GM23338 (cell line): Measurements from ENCODE around the gene MYO5B. TPM values are rescaled to one million over a fixed set of nuclear protein-coding genes. Genes with fewer than 3 reads are reported as not detected.

Experiments used
- ATAC-seq: fragments of 200-7000 bp; cut with Tn5 transposase; 3 replicates; pipeline ENCODE4 v1.9.1; 2020
- DNase-seq: peaks from one replicate; pipeline ENCODE4 v3.0.0-alpha.2; 2015; ENCODE audit warnings: low spot score
- H2AFZ ChIP-seq: fragments of 200-600 bp; sonication (generic); 2 replicates; pipeline ENCODE4 v1.8.0; 2016; ENCODE audit warnings: antibody characterized with exemption, mild to moderate bottlenecking, moderate library complexity
- H3F3A ChIP-seq: fragments of 200-600 bp; sonication (generic); replicated peaks from 2 replicates; pipeline ENCODE4 v1.8.0; 2017; ENCODE audit warnings: antibody characterized with exemption, mixed run types, low read depth
- H3K27ac ChIP-seq: fragments of 200-600 bp; sonication (generic); 2 replicates; pipeline ENCODE4 v1.6.1; 2016; ENCODE audit warnings: low read depth
- H3K27me3 ChIP-seq: fragments of 200-600 bp; sonication (generic); 2 replicates; pipeline ENCODE4 v1.8.0; 2016; ENCODE audit warnings: mild to moderate bottlenecking, mixed run types, moderate library complexity; ENCODE audit not compliant: insufficient read depth
- H3K36me3 ChIP-seq: fragments of 200-600 bp; sonication (generic); 2 replicates; pipeline ENCODE4 v1.8.0; 2016; ENCODE audit warnings: mild to moderate bottlenecking; ENCODE audit not compliant: insufficient read depth
- H3K4me1 ChIP-seq: fragments of 200-600 bp; sonication (generic); 2 replicates; pipeline ENCODE4 v1.8.0; 2016; ENCODE audit warnings: mild to moderate bottlenecking, moderate library complexity; ENCODE audit not compliant: insufficient read depth
- H3K4me2 ChIP-seq: fragments of 200-600 bp; sonication (generic); 2 replicates; pipeline ENCODE4 v1.7.1; 2017; ENCODE audit warnings: mixed run types
- H3K4me3 ChIP-seq: fragments of 200-600 bp; sonication (generic); 2 replicates; pipeline ENCODE4 v1.6.1; 2016; ENCODE audit warnings: mixed run types
- H3K79me2 ChIP-seq: fragments of 200-600 bp; sonication (generic); replicated peaks from 2 replicates; pipeline ENCODE4 v1.8.0; 2017; ENCODE audit warnings: mild to moderate bottlenecking; ENCODE audit not compliant: insufficient read depth
- H3K9me2 ChIP-seq: fragments of 200-600 bp; sonication (generic); 2 replicates; pipeline ENCODE4 v1.8.0; 2017; ENCODE audit not compliant: insufficient read depth
- H4K20me1 ChIP-seq: fragments of 200-600 bp; sonication (generic); replicated peaks from 2 replicates; pipeline ENCODE4 v1.8.0; 2017; ENCODE audit warnings: mild to moderate bottlenecking; ENCODE audit not compliant: insufficient read depth
- H3K27ac Mint-ChIP-seq: 2 replicates; pipeline ENCODE4 v1.8.0; 2020; ENCODE audit warnings: inconsistent platforms, mild to moderate bottlenecking, moderate library complexity, mixed read lengths
- H3K27me3 Mint-ChIP-seq: 3 replicates; pipeline ENCODE4 v1.8.0; 2022; ENCODE audit warnings: low read depth, mild to moderate bottlenecking, moderate library complexity, mixed read lengths, inconsistent platforms; ENCODE audit not compliant: insufficient read depth, poor library complexity
- H3K36me3 Mint-ChIP-seq: 3 replicates; pipeline ENCODE4 v1.8.0; 2021; ENCODE audit warnings: low read depth, mild to moderate bottlenecking, inconsistent platforms, moderate library complexity, mixed read lengths
- H3K4me1 Mint-ChIP-seq: 3 replicates; pipeline ENCODE4 v1.8.0; 2020; ENCODE audit warnings: mild to moderate bottlenecking, inconsistent platforms, mixed read lengths
- H3K4me3 Mint-ChIP-seq: 3 replicates; pipeline ENCODE4 v1.8.0; 2021; ENCODE audit warnings: moderate library complexity, mild to moderate bottlenecking, inconsistent platforms, mixed read lengths
- H3K9me3 Mint-ChIP-seq: 3 replicates; pipeline ENCODE4 v1.8.0; 2020; ENCODE audit warnings: moderate library complexity, mild to moderate bottlenecking, inconsistent platforms, mixed read lengths
- JUNB ChIP-seq: IDR thresholded peaks from one replicate; pipeline ENCODE4 v1.6.1; 2016; ENCODE audit warnings: antibody characterized with exemption; ENCODE audit not compliant: unreplicated experiment
- ZNF331 ChIP-seq: fragments of 250-450 bp; sonication (Bioruptor Pico); IDR thresholded peaks from 2 replicates; pipeline ENCODE4 v1.5.0; 2020; ENCODE audit warnings: low read depth, mild to moderate bottlenecking, moderate library complexity
- polyA plus RNA-seq: library from polyadenylated mRNA; unstranded; fragments of >200 nt; fragmentation: Nextera tagmentation; extraction: Ambion mirVana; gene quantifications from 2 replicates; pipeline ENCODE4 v1.2.1, GENCODE V29; 2016
- total RNA-seq: library from RNA; depleted of rRNA; stranded (reverse); fragments of >200 nt; shearing (Covaris generic); gene quantifications from 2 replicates; pipeline ENCODE4 v1.2.3, GENCODE V29; 2014
- TF ChIP-seq, protein P1 (sequence below): fragments of 250-450 bp; sonication (Bioruptor Pico); IDR thresholded peaks from 2 replicates; pipeline ENCODE4 v1.5.0; 2020; ENCODE audit warnings: mild to moderate bottlenecking, moderate library complexity
- TF ChIP-seq, protein P2 (sequence below), 2 experiments: fragments of 200-600 bp in 1 of 2; sonication (generic) in 1 of 2; conservative IDR thresholded peaks; 2 replicates each; pipeline versions ENCODE4 v1.5.1 to v1.6.1; 2016 to 2017; ENCODE audit warnings: antibody characterized with exemption in 2 of 2, low read depth in 2 of 2, mild to moderate bottlenecking in 2 of 2, moderate library complexity in 1 of 2

MYO5B gene
- total and polyA plus RNA-seq, 2 experiments from 2014 or later, result 3.2 to 19.1 TPM

DNA sequence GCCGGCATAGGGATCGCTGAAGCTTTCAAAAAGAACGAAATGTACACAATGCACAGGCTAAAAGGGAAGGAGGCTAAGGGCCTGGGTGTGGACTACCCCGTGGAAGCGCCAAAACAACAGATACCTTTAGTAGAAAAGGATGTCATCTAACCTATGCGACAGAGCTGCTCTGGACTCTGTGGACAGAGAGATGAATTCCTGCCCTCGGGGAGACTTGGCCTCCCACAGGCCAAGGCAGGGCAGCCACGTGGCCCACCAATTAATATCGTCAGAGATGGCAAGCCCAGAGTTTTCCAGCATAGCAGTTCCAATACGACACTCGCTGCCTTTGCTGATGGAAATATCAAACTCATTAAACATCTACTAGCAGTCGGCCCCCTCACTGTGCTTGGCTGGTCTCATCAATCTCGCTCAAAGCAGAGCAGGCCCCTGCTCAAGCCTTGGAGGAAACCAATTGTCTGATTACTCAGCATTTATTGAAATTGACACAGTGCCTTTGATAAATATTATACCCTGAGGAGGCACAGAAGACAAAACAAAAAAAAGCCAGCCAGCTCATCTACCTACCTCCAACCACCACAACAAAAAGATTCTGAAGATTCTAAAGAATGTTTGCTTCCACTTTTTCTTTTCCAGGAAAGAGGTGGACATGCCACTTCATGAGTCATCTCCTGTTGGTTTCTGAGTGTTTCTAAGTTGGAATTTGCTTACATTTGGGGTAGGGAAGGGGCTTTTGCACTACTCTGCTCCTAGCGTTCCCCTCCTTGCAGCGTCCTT, 302.6 kb downstream of the MYO5B start:
- Mint-ChIP-seq H3K4me1 (peaks cover 17% of the 10 kb centered on the region), H3K36me3 (no peaks in the 10 kb centered on the region), H3K27ac (no peak overlapping the region), H3K4me3 (no peak overlapping the region), H3K9me3 (no peaks in the 10 kb centered on the region), H3K27me3 (peaks cover 3% of the 10 kb centered on the region)
- H3K27ac ChIP-seq, result no peak overlapping the region
- TF ChIP-seq JUNB, result no peak
- TF ChIP-seq, protein P1, sequence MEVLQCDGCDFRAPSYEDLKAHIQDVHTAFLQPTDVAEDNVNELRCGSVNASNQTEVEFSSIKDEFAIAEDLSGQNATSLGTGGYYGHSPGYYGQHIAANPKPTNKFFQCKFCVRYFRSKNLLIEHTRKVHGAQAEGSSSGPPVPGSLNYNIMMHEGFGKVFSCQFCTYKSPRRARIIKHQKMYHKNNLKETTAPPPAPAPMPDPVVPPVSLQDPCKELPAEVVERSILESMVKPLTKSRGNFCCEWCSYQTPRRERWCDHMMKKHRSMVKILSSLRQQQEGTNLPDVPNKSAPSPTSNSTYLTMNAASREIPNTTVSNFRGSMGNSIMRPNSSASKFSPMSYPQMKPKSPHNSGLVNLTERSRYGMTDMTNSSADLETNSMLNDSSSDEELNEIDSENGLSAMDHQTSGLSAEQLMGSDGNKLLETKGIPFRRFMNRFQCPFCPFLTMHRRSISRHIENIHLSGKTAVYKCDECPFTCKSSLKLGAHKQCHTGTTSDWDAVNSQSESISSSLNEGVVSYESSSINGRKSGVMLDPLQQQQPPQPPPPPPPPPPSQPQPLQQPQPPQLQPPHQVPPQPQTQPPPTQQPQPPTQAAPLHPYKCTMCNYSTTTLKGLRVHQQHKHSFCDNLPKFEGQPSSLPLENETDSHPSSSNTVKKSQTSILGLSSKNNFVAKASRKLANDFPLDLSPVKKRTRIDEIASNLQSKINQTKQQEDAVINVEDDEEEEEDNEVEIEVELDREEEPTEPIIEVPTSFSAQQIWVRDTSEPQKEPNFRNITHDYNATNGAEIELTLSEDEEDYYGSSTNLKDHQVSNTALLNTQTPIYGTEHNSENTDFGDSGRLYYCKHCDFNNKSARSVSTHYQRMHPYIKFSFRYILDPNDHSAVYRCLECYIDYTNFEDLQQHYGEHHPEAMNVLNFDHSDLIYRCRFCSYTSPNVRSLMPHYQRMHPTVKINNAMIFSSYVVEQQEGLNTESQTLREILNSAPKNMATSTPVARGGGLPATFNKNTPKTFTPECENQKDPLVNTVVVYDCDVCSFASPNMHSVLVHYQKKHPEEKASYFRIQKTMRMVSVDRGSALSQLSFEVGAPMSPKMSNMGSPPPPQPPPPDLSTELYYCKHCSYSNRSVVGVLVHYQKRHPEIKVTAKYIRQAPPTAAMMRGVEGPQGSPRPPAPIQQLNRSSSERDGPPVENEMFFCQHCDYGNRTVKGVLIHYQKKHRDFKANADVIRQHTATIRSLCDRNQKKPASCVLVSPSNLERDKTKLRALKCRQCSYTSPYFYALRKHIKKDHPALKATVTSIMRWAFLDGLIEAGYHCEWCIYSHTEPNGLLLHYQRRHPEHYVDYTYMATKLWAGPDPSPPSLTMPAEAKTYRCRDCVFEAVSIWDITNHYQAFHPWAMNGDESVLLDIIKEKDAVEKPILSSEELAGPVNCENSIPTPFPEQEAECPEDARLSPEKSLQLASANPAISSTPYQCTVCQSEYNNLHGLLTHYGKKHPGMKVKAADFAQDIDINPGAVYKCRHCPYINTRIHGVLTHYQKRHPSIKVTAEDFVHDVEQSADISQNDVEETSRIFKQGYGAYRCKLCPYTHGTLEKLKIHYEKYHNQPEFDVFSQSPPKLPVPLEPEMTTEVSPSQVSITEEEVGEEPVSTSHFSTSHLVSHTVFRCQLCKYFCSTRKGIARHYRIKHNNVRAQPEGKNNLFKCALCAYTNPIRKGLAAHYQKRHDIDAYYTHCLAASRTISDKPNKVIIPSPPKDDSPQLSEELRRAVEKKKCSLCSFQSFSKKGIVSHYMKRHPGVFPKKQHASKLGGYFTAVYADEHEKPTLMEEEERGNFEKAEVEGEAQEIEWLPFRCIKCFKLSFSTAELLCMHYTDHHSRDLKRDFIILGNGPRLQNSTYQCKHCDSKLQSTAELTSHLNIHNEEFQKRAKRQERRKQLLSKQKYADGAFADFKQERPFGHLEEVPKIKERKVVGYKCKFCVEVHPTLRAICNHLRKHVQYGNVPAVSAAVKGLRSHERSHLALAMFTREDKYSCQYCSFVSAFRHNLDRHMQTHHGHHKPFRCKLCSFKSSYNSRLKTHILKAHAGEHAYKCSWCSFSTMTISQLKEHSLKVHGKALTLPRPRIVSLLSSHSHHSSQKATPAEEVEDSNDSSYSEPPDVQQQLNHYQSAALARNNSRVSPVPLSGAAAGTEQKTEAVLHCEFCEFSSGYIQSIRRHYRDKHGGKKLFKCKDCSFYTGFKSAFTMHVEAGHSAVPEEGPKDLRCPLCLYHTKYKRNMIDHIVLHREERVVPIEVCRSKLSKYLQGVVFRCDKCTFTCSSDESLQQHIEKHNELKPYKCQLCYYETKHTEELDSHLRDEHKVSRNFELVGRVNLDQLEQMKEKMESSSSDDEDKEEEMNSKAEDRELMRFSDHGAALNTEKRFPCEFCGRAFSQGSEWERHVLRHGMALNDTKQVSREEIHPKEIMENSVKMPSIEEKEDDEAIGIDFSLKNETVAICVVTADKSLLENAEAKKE, result no peak
- TF ChIP-seq ZNF331 (CRISPR knock-in tag), result no peak
- TF ChIP-seq, protein P2, sequence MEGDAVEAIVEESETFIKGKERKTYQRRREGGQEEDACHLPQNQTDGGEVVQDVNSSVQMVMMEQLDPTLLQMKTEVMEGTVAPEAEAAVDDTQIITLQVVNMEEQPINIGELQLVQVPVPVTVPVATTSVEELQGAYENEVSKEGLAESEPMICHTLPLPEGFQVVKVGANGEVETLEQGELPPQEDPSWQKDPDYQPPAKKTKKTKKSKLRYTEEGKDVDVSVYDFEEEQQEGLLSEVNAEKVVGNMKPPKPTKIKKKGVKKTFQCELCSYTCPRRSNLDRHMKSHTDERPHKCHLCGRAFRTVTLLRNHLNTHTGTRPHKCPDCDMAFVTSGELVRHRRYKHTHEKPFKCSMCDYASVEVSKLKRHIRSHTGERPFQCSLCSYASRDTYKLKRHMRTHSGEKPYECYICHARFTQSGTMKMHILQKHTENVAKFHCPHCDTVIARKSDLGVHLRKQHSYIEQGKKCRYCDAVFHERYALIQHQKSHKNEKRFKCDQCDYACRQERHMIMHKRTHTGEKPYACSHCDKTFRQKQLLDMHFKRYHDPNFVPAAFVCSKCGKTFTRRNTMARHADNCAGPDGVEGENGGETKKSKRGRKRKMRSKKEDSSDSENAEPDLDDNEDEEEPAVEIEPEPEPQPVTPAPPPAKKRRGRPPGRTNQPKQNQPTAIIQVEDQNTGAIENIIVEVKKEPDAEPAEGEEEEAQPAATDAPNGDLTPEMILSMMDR (conservative IDR thresholded peaks at IDR 0.05; ENCODE audit: low read depth in 2 of 2), result no peak
- ATAC-seq, result no peak
- no peak overlapping the region for H2AFZ ChIP-seq
- no peak overlapping the region for H3K4me2 ChIP-seq
- H3K4me3 ChIP-seq, result no peak overlapping the region
- H3K4me1 ChIP-seq, result no peaks in the 10 kb centered on the region
- H3K79me2 ChIP-seq, result no peaks in the 10 kb centered on the region
- H3K36me3 ChIP-seq, result no peaks in the 10 kb centered on the region
- no peaks in the 10 kb centered on the region for H4K20me1 ChIP-seq
- H3K9me2 ChIP-seq, result no peaks in the 10 kb centered on the region
- no peaks in the 10 kb centered on the region for H3K27me3 ChIP-seq
- no peaks in the 10 kb centered on the region for H3F3A ChIP-seq
- no peak for DNase-seq
